ENCODE data around the gene FGF1. TPM values are rescaled to one million over a fixed set of nuclear protein-coding genes. Genes with fewer than 3 reads are reported as not detected.

The FGF1 gene
- total and polyA plus RNA-seq, 2 donors (not counting 1 experiment from before 2014, with no cell fraction given) = not detected

Other genes starting within 250 kb of the FGF1 start
- 22.5 and 27.8 TPM in 2 replicates for gene ARHGAP26, start 84.3 kb upstream of the FGF1 start, total RNA-seq
- gene ARHGAP26, start 84.3 kb upstream of the FGF1 start, polyA plus RNA-seq = 1.8 and 3.2 TPM in 2 replicates